Muscle layer of duodenum (tissue), 2 donors: ENCODE measurements around the gene CDKL4.
"Not testable (repeated sequence)": the region's sequence is repeated elsewhere in the genome, so short reads cannot be mapped to it uniquely, and the experiment has no call there.

Source experiments
- H3K27ac ChIP-seq: one replicate; pipeline ENCODE4 v1.7.0; 2013; ENCODE audit warnings: mild to moderate bottlenecking, low read length
- H3K27me3 ChIP-seq: one replicate; pipeline ENCODE4 v1.7.0; 2013; ENCODE audit warnings: low read depth, mild to moderate bottlenecking, control low read depth, low read length
- H3K36me3 ChIP-seq, 2 donors: one replicate each; pipeline ENCODE4 v1.7.0; 2013; ENCODE audit warnings: low read length in 2 of 2, control low read depth in 1 of 2, mild to moderate bottlenecking in 1 of 2; ENCODE audit not compliant: insufficient read depth in 2 of 2, control insufficient read depth in 1 of 2
- H3K4me1 ChIP-seq, 2 donors: one replicate each; pipeline ENCODE4 v1.7.0; 2013; ENCODE audit warnings: low read length in 2 of 2, mild to moderate bottlenecking in 2 of 2, control low read depth in 1 of 2, moderate library complexity in 1 of 2; ENCODE audit not compliant: insufficient read depth in 2 of 2, control insufficient read depth in 1 of 2
- H3K4me3 ChIP-seq, 2 donors: one replicate each; pipeline ENCODE4 v1.7.0; 2013; ENCODE audit warnings: low read length in 2 of 2, low read depth in 1 of 2, mild to moderate bottlenecking in 1 of 2
- H3K9me3 ChIP-seq, 2 donors: one replicate each; pipeline ENCODE4 v1.7.0; 2013; ENCODE audit warnings: low read length in 2 of 2, control low read depth in 1 of 2, mild to moderate bottlenecking in 1 of 2; ENCODE audit not compliant: control insufficient read depth in 1 of 2
- donor health status: healthy.

CDKL4 gene

DNA sequence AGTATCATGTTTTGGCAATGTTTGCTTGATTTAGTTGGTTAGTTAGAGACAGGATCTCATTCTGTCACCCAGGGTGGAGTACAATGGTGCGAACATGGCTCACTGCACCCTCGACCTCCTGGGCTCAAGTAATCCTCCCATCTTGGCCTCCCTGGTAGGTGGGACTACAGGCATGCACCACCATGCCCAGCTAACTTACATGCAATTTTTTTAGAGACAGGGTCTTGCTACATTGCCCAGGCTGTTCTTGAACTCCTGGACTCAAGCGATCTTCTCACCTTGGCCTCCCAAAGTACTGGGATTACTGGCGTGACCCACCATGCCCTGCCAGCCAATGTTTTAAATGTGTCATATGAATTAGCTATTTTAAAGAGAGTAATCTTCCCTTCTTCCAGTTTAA is 16.3 kb upstream of the CDKL4 start:
- no peak overlapping the region for H3K4me3 ChIP-seq
- no peaks in the 10 kb centered on the region for H3K4me1 ChIP-seq
- H3K9me3 ChIP-seq: no peaks in the 10 kb centered on the region
- H3K36me3 ChIP-seq: peaks cover 18 to 33% of the 10 kb centered on the region in 2 donors
- no peak overlapping the region for H3K27ac ChIP-seq
- no peaks in the 10 kb centered on the region for H3K27me3 ChIP-seq

DNA sequence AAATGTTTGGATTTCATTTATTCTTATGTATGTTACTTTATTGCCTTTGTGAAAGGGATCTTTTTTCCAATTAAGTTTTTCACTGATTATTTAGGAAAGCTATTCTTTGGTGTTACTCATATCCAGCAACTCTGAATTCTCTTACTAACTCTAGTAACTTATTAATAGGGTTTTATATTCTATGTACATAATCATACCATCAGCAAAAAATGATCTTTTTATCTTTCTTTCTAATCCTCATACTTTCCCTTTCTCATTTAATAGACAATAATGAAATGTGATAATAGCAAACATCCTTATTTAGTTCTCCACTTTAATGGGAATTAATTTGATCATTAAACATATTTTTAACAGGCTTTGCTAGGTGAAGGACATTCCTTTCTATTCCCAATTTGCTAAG is 12.3 kb upstream of the CDKL4 start:
- Histone ChIP-seq H3K36me3 (peaks cover 32 to 59% of the 10 kb centered on the region in 2 donors), H3K4me1 (no peaks in the 10 kb centered on the region), H3K4me3 (no peak overlapping the region), H3K27ac (no peak overlapping the region), H3K9me3 (no peaks in the 10 kb centered on the region), H3K27me3 (no peaks in the 10 kb centered on the region)

DNA sequence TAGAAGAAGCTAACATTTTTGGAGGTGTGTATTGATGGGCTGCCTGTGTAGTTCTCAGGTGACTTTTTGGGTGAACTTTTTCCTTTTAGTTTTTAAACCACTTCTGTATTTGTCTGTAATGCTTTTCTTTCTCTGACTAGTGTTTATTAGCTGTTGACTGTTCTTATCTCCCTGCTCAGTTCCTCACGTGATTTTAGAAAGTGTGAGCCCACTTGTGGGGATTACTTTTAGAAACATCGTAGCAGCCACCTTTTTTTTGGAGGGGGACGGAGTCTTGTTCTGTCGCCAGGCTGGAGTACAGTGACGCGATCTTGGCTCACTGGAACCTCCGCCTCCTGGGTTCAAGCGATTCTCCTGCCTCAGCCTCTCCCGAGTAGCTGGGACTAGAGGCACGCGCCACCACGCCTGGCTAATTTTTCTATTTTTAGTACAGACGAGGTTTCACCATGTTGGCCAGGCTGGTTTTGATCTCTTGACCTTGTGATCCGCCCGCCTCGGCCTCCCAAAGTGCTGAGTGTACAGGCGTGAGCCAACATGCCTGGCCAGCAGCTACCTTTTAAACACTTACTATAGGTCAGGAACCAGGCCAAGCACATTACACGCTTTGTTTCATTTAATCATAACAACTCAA is 9.2 kb upstream of the CDKL4 start:
- peaks cover 32 to 45% of the 10 kb centered on the region in 2 donors for H3K36me3 ChIP-seq
- no peaks in the 10 kb centered on the region for H3K27me3 ChIP-seq
- no peak overlapping the region for H3K4me3 ChIP-seq
- H3K4me1 ChIP-seq: no peaks in the 10 kb centered on the region
- no peaks in the 10 kb centered on the region for H3K9me3 ChIP-seq
- H3K27ac ChIP-seq: no peak overlapping the region

DNA sequence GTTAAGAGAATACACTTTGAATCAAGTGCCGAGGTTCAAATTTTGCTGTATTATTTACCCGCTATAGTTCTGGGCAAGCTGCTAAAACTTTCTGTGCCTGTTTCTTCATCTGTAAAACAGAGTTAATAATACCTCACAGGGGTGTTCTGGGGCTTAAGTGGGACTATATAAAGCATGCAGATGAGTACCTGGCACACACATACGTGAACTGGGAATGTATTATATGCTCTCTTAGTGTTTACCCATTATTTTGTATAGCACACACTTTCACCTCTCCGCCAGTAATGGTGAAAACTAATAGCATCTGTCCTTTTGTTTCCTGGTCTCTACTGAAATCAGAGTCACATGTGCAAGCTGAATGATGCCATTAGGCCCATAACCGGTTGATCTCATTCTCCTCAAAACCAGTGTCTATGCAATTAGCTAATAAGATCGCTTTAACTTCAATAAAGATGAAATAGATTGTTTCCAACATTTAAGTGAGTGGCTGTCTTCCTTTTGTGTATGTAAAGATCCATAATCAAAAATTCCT is 3.8 kb upstream of the CDKL4 start:
- H3K9me3 ChIP-seq: no peaks in the 10 kb centered on the region
- peaks cover 15 to 24% of the 10 kb centered on the region in 2 donors for H3K36me3 ChIP-seq
- no peaks in the 10 kb centered on the region for H3K27me3 ChIP-seq
- no peak overlapping the region for H3K4me3 ChIP-seq
- no peak overlapping the region for H3K27ac ChIP-seq
- no peaks in the 10 kb centered on the region for H3K4me1 ChIP-seq

DNA sequence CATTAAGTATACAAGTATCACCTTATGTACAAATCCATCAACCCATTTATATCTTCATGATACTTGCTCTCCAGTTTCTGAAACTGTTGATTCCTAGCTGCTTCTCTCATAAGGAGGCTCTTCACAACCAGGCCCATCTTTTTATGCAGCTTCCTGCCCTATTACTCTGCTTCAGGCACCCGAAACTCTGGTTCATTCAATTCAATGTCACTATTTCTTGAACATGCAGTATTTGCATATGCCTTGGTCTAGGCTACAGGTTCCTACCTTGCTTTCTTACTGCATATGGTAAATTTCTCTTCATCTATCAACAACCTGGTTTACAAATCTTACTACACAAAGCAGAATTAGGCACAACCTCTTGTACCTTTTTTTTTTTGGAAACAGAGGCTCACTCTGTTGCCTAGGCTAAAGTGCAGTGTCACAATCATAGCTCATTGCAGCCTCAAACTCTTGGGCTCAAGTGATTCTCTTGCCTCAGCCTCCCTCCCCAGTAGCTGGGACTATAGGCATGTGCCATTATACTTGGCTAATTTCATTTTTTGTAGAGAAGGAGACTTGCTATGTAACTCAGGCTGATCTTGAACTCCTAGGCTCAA is 2.7 kb upstream of the CDKL4 start:
- no peak overlapping the region for H3K27ac ChIP-seq
- no peaks in the 10 kb centered on the region for H3K9me3 ChIP-seq
- peaks cover 8 to 14% of the 10 kb centered on the region in 2 donors for H3K36me3 ChIP-seq
- H3K27me3 ChIP-seq: no peaks in the 10 kb centered on the region
- H3K4me3 ChIP-seq: no peak overlapping the region
- H3K4me1 ChIP-seq: no peaks in the 10 kb centered on the region

DNA sequence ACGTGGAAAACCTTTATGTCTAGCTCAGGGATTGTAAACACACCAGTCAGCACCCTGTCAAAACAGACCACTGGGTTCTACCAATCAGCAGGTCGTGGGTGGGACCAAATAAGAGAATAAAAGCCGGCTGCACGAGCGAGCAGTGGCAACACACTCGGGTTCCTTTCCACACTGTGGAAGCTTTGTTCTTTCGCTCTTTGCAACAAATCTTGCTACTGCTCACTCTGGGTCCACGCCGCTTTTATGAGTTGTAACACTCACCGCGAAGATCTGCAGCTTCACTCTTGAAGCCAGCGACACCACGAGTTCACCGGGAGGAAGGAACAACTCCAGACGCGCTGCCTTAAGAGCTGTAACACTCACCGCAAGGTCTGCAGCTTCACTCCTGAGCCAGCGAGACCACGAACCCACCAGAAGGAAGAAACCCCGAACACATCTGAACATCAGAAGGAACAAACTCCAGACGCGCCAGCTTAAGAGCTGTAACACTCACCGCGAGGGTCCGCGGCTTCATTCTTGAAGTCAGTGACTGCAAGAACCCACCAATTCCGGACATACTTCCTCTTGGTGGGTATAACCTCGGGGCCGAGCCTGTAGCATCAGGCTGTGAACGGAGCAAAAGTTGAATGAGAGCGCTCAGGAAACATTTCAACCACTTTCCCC is 1.3 kb upstream of the CDKL4 start:
- not testable (repeated sequence) for H3K4me1 ChIP-seq, H3K4me3 ChIP-seq, H3K36me3 ChIP-seq, H3K9me3 ChIP-seq, H3K27me3 ChIP-seq, H3K27ac ChIP-seq

DNA sequence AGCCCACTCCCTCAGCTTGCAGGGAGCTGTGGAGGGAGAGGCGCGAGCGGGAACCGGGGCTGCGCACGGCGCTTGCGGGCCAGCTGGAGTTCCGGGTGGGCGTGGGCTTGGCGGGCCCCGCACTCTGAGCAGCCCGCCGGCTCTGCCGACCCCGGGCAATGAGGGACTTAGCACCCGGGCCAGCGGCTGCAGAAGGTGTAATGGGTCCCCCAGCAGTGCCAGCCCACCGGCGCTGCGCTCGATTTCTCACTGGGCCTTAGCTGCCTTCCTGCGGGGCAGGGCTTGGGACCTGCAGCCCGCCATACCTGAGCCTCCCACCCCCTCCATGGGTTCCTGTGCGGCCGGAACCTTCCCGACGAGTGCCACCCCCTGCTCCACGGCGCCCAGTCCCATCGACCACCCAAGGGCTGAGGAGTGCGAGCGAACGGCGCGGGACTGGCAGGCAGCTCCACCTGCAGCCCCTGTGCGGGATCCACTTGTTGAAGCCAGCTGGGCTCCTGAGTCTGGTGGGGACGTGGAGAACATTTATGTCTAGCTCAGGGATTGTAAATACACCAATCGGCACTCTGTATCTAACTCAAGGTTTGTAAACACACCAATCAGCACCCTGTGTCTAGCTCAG is 582 bp upstream of the CDKL4 start:
- not testable (repeated sequence) for H3K4me1 ChIP-seq, H3K9me3 ChIP-seq, H3K36me3 ChIP-seq, H3K27ac ChIP-seq, H3K27me3 ChIP-seq
- H3K4me3 ChIP-seq: peak overlapping the region in 1 of 2 donors; percentile 51

DNA sequence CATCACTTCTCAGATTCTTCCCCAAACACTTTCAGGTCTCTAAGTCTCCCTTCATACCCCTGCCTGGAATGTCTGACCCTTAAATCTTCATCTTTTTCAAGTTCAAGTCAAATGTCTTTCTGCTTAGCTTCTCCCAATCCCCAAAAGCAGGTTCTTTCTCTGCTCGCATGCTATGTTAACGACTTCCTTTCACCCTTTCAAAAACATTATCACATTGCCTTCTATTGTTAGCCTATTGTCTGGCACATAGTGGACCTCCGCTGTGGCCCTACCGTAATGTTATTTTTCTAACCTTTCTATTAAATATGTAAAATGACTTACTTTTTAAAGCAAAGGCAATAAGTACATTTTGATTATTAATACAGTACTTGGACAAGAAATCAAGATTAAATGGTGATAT is 2.2 kb downstream of the CDKL4 start:
- H3K4me1 ChIP-seq: no peaks in the 10 kb centered on the region
- no peaks in the 10 kb centered on the region for H3K27me3 ChIP-seq
- H3K36me3 ChIP-seq: no peaks in the 10 kb centered on the region
- no peaks in the 10 kb centered on the region for H3K9me3 ChIP-seq
- no peak overlapping the region for H3K4me3 ChIP-seq
- no peak overlapping the region for H3K27ac ChIP-seq

DNA sequence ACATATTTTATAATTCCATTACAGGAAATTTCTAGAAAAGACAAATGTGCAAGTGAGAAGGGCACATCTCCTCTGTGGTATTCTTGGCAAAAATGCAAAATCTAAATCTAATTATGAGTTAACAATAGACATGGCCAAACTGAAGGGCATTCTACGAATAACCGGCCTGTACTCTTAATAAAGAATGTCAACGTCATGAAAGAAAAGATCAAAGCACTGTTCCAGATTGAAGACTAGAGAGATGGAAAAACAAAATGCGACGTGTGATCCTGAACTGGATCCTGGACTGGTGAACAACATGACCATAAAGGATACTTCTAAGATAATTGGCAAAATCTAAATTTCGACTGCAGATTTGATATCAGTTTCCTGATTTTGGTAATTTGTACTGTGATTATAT is 3.0 kb downstream of the CDKL4 start:
- H3K4me3 ChIP-seq: no peak overlapping the region
- H3K36me3 ChIP-seq: no peaks in the 10 kb centered on the region
- H3K4me1 ChIP-seq: no peaks in the 10 kb centered on the region
- peaks cover 0 to 4% of the 10 kb centered on the region in 2 donors for H3K9me3 ChIP-seq
- no peaks in the 10 kb centered on the region for H3K27me3 ChIP-seq
- no peak overlapping the region for H3K27ac ChIP-seq

DNA sequence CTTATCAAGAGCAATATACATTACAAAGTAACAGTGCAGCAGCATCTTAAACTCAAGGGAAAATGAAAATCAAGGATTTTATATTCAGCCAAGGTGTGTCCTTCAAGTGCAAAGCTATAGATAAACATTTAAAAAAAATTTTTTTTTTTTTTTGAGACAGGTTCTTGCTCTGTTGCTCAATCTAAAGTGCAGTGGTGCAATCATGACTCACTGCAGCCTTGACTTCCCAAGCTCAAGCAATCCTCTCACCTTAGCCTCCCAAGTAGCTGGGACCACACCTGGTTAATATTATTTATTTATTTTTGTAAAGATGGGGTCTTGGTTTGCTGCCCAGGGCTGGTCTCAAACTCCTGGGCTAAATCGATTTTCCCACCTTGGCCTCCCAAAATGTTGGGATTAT is 9.0 kb downstream of the CDKL4 start:
- Histone ChIP-seq H3K4me1 (no peaks in the 10 kb centered on the region), H3K9me3 (peaks cover 0 to 4% of the 10 kb centered on the region in 2 donors), H3K27ac (no peak overlapping the region), H3K36me3 (no peaks in the 10 kb centered on the region), H3K27me3 (no peaks in the 10 kb centered on the region), H3K4me3 (no peak overlapping the region)

DNA sequence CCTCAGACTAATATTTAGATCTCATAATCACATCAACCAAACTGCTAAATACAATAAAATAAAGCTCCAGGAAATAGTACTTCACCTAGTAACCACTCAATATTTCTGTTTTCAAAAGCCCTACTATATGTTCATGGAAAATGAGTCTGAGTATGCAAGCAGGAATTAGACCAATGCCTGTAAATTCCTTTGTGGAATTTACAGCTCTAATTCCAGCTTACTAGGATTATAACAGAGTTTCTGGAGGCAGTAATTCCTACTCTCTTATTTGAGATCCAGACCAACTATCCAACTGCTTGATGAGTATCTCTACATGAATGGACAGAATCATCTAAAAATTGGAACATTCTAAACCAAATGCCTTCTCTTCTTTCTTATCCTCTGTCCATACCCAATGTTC is 11.6 kb downstream of the CDKL4 start:
- Histone ChIP-seq H3K27me3 (no peaks in the 10 kb centered on the region), H3K9me3 (peaks cover 0 to 4% of the 10 kb centered on the region in 2 donors), H3K27ac (no peak overlapping the region), H3K36me3 (no peaks in the 10 kb centered on the region), H3K4me1 (no peaks in the 10 kb centered on the region), H3K4me3 (no peak overlapping the region)
